GM18519 (cell line): ENCODE measurements around the gene RPL35.

Source experiments
- ATAC-seq: cut with Tn5 transposase; IDR thresholded peaks from one replicate; pipeline ENCODE4 v1.9.1; 2021; ENCODE audit warnings: mild to moderate bottlenecking, moderate library complexity; ENCODE audit not compliant: unreplicated experiment, low FRiP score

The RPL35 gene

DNA sequence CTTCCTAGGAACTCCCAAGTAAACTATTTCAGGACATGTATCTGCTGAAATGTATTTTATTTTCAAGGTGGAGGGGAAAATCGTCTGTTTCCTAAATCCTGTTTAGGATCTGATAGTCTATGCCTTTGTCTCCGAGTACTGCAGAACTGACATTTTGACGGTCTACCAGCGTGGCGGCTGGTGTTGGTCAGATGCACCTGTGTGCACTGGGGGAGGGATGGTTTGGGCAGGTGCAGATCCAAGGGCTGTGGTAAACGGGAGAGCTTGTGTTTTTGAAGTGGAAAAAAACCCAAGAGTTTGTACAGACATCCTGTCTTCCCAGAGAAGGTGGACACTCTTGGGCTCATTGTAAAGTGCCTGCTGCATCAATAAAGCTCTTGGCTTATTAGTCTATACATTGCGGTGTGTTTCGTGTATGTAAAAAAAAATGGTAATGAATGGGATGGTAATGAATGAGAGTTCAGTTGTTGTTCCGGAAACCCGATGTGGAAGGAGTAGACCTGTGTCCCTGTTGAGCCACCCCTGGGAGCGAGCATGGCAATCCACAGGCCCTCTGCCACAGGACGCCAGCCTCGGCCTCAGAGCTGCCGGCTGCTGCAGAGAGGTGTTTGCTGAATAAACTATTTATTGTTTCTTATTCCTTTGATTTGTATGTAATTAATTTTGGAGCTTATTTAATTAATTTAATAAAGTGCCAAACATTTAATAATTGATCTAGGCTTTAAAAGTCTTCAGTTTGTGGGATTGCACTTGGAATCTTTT lies 15.4 kb upstream of the RPL35 start:
- no peak for ATAC-seq

DNA sequence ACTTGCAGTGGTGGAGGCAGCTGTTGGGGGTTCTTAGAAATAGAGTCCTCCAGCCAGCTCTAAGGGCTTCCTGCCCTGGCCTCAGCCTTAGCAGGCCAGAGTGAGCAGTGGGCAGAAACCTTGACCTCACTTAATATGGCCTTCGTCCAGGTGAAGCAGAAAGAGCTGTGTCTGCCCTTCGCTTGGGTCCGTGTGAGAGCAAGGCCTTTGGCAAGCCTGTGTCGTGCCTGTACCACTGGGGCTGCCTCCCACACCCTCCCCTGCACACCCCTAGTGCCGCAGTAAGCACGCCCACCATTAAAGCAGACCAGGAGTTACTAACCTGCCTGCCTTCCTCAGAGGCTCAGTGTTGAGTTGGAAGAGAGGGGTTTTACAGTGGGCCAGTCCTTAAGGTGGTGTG lies 13.7 kb upstream of the RPL35 start:
- ATAC-seq: no peak

DNA sequence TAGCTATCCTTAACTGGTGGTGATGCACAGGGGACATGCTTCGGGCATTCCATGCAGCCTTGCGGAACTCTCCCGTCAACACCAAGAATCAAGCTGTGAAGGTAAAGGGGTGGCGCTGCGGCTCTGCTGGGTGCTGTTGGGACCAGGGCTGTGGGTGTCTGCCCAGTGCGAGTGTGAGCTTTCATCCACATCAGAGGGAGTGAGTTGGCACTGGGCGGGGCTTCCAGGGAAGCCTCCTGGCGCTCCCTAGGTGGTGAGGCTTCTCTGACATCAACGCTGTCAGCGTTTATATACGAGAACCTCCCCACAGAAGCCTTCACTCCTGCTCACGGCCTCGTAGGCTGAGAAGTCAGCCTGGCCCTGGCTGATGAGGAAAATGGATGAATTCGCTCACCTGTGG lies 11.9 kb upstream of the RPL35 start:
- no peak for ATAC-seq

DNA sequence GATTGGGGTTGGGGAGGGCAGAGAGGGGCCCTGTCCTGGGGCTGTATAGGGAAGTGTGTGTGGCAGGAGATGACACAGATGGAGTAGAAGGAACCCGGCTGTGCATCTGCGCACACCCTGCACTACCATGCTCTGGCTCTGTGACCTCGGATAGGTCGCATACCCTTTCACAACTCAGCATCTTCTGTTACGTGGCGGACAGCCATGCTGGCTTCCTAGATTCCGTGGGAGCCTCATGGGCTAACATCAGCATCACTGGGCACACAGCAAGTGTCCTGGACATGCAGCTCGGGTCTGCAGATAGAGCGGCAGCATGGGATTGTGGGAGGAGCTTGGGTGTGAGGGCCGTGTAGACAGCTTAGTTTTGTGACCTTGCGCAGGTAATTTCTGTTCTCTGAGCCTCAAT lies 9.4 kb upstream of the RPL35 start:
- ATAC-seq: no peak

DNA sequence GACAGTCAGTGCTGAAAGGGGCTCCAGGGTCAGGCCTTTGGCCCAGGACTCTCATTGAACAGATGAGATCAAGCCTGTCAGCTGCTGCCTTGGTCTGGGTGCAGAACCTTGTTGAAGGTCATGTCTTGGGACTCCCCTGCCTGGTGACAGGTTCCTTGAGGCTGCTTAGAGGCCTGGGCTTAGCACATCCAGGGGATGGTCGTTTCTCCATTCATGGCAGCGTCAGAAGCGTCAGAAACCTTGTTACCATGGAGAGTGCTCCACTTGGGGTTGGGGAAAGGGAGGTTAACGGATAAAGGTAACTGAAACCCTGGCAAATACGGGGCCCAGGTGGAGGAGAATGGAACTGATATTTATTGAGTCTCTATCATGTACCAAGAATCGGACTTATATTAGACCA lies 9.0 kb upstream of the RPL35 start:
- no peak for ATAC-seq

DNA sequence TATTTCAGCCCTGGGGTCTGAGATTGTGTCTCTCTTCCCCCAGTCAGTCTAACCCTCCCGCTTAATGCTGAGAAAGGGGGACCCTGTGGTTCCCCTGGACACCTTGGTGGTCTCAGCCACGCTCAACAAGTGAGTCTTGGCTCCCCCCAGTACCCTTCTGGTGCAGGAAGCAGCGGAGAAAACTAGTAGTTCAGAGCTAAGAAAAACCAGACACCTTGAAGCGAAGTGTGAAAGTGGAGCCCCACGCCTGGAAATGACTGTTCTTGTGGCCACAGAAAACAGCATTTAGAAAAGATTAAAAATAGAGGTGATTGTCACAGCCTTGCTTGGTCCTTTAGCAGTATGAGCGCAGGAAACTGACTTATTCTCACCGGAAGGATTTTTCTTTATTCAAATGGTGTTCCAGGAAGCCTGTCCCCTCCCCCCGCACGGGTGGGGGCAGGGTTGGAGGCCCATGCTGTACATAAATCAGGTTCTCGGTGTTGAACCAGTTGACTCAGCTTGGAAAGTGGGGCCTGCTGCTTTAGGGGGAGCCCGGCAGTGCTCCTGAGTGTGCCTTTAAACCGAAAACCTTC lies 8.3 kb upstream of the RPL35 start:
- ATAC-seq: peak; percentile 29

DNA sequence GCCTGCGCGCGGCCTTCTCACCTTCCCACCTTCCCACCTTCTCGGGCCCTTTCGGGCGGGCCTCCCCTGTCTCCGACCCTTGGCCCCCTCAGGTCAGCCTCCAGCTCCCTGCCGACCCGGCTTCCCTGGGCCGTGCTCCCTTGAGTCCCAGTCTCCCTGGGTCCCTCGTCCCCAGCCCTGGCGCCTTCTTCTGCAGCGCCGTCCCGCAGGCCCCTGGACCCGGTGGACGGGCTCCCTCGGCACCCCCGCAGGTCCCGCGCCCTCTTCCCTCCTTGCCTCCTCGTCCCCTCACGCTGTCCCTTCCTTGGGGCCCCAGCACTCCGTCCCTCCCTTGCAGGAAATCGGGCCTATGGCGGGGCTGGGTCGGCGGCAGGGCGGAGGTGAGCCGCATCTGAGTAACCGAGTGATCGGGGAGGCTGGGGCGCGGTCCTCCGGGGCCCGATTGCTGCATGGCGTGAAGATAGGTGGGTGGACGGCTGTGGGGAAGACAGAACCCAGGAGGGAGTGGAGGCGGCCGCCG lies 7.8 kb upstream of the RPL35 start:
- no peak for ATAC-seq

DNA sequence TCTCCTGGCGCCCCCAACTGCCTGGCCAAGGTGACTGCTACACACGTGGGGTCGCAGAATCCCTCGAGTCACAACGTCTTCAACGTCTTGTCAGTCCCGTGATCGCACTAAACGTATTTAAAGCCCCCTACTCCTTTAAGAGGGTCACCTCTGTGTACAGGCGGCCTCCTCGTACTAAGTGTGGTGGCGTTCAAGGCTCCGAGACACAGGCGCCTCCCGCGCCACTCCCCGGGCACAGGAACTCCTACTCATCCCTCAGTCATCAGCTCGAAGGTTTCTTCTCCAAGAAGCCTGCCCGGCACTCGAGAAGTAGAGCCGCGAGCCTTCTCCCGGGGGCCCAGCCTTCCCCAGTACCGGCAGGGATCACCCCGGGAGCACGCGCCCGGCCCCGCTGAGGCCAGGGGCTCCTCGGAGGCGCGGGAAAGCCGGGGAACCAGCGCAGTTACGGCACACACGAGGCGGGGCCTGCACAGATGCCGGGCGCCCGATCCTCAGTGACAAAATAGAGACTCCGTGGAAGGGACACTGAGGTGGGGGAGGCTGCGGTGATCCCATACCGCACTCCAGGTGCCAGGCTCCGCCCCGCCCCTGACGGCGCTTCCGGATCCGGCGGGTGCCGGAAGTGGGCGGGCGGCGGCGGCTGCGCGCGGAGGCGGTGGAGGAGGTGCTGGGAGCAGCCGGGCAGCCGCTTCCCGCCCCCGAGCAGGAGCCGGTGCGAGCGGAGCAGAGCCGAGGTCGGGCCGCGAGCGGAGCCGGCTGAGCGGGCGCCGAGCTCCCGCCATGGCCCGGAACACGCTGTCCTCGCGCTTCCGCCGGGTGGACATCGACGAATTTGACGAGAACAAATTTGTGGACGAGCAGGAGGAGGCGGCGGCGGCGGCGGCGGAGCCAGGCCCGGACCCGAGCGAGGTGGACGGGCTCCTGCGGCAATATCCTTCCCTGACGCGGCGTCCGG lies 7.0 kb upstream of the RPL35 start:
- ATAC-seq: peak; percentile 38

DNA sequence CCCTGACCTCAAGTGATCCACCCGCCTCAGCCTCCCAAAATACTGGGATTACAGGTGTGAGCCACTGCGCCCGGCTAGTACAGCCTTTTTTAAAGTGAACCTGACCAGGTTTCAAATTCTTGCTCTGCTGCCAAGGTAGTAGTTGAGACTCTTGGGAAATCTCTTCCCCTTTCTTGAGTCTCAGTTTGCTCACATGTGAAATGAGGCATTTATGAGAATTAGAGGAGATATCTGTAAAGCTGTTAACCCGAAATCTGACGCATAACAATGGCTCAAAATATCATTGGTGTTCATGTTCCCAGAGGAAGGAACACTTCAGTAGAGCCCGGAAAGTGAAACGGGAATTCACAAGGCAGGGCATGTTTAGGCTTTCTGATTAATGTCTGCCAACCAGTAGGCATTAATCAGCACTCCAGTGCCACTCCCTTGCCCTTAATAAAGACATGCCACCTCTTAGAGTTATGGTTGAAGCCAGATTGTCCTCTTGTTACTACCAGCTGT lies 1.7 kb upstream of the RPL35 start:
- ATAC-seq: no peak

DNA sequence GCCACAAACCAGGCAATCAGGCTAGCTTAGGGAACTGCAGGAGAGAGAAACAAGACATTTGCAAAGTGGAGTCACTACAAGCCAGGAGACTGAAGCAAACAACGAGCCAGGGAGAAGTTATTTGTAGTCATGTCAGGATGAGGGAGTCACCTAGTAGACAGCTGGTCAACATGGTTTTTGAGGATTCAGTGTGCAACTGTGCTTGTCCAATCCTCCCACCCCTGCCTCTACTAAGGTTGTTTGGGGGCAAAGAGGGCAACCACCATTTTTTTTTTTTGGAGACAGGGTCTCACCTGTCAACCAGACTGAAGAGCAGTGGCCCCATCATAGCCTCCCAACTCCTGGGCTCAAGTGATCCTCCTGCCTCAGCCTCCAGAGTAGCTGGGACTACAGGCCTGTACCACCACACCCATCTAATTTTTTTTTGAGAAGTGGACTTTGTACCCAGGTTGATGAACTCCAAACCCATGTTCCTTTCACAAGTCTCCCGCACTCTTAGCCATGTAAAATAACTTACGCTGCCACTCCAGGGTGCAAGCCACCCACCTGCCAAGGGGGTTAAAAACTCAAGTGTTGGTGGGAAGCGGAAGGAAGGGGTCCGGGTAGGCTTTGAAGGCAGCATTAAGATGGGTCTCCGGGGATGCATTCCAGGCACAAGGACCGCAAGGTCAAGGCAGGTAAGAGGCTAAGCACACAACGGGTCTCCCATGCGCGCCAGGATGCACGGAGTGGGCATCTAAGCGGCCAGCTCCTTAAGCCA lies 995 bp downstream of the RPL35 start:
- no peak for ATAC-seq

DNA sequence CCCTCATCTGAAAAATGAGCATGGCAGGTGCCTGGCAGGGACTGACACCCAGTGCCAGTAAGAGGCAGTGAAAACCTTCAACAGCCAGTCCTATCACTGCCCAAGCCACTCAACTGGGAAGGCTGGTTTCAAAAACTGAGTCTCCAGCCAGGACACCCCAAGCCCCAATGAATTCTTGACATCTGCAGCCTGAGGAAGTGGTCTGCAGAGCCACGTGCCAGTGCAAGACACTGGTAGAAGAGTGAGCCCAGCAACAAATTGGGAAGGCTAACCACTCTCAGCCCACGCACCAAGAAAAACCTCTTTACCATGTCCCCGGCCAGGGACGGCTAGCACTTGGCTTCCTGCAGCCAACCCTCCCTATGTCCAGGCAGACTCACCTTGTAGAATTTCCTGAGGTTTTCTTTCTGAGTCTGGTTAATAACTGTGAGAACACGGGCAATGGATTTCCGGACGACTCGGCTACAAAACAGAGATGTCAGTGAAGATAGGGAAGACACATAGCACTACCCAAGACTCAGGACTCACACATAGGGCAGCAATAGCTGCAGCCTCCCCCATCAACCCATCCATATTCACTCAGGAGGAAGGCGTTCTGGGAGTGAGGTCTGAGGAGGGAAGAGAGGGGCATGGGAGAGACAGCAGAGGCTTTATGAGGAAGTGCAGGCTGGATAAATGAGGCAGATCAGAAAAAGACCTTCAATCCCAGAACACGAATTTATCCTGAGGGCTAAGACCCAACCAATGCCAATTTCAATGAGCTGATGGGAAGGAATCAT lies 1.8 kb downstream of the RPL35 start:
- ATAC-seq: no peak

DNA sequence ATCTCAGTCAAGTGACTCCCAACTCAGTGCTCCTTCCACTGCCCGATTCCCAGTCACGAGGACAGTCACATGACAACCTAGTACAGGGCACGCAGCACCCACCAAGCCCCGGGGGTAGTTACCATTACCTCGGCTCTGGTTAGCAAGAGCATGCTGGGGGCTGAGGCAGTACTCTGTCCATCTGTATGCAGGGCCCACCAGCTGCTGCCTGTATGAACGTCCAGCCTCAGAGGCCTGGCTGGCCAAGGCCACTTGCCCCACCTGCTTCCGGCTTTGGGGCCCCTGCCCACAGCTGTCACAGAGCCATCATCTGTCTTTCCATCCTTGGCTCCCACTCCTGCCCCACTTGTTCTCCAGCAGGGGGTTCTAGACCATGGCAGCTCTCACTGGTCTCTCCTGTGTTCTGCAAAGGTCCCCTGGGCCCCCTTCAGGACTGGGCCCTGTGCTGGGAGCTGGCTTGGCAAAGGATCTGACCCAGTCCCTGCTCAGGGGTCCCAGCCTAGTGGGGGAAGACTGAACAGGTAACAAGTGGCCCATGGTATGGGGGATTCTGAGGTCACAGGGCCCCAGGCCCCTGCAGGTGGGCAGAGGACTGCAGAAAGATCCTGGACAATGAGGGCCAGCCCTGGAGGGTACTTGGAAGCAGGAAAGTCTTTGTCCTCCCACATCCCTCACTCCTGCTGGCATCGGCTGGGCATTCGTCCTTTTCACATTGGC lies 3.3 kb downstream of the RPL35 start:
- no peak for ATAC-seq

DNA sequence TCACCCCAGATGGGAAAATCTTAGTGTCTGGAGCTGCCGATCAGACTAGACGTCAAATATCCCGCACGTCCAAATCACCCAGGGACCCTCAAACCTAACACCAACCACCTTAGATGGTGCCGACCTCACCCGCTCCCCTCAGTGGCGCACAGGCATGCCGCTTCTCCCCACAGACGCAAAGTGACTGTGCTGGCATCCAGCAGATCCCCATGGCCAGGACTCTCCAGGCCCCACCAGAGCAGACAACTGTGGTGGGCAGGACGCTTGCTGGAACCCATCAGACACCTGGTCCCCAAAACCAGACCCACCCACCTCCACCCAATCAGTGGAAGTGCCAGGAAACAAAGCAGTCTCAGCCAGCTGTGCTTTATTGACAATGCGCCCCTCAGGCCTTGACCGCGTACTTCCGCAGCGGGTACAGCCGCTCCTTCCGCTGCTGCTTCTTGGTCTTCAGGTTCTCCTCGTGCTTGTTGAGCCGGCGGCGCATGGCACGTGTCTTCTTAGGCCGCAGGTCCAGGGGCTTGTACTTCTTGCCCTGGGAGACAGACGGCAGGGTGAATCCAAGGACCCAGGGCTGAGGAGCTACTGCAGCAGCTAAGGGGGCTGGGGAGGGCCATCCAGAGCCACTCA lies 4.1 kb downstream of the RPL35 start:
- ATAC-seq: no peak

DNA sequence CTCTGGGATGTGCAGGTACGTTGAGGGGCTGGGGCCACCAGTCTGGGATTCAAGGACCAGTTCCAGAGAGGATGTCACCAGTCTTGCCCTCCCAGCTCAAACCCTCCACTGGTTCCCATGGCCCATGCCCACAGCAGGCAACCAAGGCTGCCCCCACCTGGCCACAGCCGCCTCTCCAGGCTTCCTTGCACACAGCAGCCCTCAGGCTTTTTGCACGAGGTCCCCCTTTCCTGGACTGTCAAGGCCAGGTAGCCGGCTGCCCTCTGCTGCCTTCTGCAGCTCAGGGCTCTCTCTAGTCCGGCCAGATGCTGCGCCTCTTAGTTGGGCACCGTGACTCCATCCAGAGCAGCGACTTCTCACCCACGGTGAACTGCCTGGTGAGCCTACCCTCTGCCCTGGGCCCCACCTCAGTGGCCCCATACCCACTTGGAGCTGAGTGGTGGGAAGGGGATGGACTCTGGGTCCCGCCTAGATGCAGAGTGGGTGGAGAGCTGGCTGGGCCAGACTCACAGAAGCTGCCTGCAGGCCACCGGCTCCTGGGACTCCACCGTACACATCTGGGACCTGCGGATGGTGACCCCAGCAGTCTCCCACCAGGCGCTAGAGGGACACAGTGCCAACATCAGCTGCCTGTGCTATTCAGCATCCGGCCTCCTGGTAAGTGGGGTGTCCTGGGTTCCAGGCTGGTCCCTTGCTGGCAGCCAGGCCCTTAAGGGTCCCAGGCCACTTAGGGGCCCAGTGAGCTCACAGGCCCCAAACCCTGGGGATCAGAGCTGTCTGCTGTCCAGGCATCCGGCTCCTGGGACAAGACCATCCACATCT lies 5.6 kb downstream of the RPL35 start:
- ATAC-seq: no peak

DNA sequence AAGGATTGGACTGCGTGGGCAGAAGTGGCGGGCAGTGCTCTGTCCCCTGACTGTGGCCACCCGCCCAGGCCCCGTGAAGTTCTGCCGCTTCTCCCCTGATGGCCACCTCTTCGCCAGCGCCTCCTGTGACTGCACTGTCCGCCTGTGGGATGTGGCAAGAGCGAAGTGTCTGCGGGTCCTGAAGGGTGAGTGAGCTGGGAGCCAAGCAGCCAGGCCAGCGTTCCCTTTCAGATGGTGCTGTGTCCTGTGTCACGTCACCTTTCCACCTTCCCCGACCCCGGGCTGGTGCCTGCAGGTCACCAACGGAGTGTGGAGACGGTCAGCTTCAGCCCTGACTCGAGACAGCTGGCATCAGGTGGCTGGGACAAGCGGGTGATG lies 6.2 kb downstream of the RPL35 start:
- ATAC-seq: no peak

DNA sequence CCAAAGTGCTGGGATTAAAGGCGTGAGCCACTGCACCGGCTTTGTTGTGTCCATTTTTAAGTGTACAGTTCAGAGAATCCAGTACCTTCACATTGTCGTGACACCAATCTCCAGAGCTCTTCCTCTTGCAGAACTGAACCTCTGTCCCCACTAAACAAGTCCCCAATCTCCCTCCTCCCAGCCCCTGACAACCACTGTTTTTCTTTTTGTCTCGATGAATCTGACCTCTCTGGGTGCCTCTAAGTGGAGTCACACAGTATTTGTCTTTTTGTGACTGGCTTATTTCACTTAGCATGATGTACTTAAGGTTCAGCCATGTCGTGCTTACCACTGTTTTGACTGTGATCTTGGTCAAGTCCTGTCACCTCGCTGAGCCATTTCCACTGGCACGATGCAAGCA lies 6.9 kb downstream of the RPL35 start:
- no peak for ATAC-seq

DNA sequence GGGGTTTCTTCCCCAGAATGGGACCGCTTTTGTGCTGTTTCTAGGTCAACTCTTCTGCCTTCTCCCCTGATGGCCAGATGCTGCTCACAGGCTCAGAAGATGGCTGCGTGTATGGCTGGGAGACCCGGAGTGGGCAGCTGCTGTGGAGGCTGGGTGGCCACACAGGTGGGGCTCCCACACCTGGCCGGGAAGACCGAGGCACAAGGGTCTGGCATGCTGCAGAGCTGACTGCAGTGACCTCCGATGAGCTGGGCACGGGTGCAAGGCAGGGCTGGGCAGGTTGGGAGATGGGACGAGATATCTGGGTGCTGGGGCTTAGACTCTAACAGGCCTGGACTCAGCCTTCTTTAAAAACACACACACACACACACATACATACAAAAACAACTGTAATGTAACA lies 7.6 kb downstream of the RPL35 start:
- ATAC-seq: no peak
